T47D (cell line): Measurements from ENCODE around the gene SCN10A.

Source experiments
- DNase-seq, 2 experiments: peaks; one replicate each; pipeline versions ENCODE4 v3.0.0 to v3.0.0-alpha.2; 2011 to 2012; ENCODE audit warnings: low read depth in 1 of 2, low spot score in 1 of 2
- JUND ChIP-seq: IDR thresholded peaks from 2 replicates; pipeline ENCODE4 v1.6.1; 2012; ENCODE audit warnings: low read depth
- in situ Hi-C: cut with HindIII; loops from 2 replicates; pipeline ENCODE4 v1.10.0; 2016; ENCODE audit warnings: low sequenced_read_pairs, low pct_unique_long_range_greater_than_20kb

Gene SCN10A

DNA sequence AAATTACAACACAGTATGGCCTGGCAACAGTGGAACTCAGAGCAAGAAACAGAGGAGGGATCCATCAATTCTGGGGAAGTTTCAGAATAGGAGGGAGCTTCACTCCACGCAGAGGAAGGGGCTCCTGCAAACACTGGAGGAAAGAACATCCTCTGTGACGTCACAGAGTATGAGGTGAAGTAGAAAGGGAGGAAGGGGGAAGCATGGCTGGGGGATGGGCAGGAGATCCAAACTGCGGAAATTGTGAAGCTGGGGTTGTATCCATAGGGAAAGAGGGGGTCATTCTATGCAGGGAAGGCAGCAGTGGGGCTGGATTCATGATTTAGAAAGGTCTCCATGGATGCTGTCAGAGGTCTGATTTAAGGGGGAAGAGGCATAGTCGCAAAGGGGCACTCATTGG is 8.3 kb upstream of the SCN10A start:
- TF ChIP-seq JUND: no peak
- in situ Hi-C loops: no loop called here
- DNase-seq: no peak

DNA sequence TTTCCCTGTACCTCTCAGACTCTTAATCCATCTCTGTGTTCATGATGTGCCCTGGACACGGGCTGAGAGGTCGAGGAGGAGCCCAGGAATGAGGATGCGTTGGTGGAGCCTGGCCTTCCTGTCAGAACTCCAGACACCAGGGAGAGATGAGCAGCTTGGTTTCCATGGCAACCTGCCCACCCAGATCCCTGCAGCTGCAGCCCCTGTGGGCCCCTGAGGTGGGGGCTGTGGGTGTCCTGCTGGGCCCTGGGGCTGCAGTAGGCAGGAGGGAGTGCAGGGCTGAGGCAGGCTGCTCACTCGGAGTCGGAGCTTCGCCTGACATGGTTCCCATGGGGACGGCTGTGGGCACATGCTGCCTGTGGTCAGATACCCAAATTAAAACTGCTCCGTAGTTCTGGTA is 7.7 kb upstream of the SCN10A start:
- no peak for TF ChIP-seq JUND
- no peak for DNase-seq
- in situ Hi-C loops: no loop called here

DNA sequence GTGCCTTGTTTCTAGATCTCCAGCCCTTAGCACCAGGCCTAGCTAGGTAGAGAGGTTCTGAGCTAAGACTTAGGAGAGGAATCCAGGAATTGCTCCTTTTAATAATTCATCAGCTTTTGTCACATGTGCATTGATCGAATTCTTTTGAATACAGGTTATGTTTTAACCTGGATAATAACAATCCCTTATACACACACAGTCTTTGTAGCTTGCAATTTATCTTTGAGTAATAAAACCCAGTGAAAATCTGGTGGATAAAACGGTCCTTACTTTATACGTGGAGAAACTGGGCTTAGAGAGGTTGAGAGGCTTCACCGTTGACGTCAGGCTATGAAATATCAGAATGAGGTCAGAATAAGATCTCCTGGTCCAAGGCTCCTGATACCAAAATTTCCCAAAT is 7.2 kb upstream of the SCN10A start:
- no peak for TF ChIP-seq JUND
- no peak for DNase-seq
- in situ Hi-C loops: no loop called here

DNA sequence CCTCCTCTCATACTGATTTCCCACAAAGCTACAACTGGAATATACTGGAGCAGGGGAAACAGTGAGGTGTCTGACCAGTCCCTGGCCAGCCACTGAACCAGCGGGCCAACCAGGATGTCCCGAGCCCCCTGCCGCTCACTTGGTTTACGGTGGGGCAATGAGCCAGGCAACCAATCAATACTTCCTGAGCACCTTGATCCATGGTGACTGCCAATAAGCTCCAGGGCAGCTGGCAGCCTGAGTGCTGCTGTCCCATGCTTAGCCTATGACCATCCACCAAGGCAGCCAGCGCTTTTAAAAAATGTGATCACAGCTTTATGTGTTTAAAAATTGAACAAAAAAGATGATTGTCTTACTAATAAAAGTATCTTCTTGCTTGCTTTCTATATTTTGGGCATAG is 4.2 kb downstream of the SCN10A start:
- in situ Hi-C loops: no loop called here
- no peak for DNase-seq
- TF ChIP-seq JUND: no peak

DNA sequence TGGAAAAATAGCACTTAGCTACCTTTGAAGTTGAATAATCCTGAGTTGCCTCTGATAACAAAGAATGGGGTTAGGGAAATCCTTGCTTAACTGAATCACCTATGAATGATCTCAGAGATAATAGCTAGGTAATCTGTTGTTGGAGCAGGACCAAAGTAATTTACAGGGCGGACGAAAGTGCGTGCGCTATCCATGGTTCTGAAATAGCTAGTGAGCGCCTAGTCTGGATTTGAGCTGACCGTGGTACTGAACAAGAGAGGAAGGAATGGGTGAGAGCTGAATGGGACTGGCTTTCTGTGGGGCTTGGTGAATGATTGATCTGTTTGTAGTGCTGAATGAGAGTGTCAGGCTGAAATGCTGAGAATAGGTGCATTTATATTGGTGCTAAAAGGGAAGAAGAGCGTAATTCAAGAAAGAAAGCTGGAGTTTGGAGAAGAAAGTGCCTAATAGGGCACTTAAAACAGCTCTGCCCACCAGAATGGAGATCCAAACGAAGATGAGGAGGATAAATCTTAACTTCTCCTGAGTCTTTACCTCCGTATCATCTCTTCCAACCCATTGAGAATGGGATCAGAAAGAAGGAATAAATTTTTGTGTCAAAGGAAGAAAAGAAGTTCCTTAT is 10.1 kb downstream of the SCN10A start:
- in situ Hi-C loops: no loop called here
- no peak for TF ChIP-seq JUND
- DNase-seq: peak; percentile 68 to 90

DNA sequence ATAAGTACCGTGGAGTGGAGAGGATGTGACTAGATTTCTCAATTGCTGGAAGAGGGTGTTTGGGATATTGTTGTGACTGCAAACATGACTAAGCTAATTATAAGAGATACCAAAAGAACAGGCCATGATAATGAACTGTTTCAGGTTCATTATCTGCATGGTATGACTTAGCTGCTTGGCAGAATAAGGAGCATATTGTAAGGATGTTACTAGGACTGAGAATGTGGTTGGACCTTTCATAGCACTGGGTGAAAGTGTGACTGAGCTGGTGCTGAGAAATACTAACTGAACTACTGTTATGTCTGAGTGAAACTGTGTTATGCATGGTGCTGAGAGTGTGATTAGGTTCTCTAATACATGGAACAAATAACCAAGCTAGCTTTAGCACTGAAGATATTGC is 11.0 kb downstream of the SCN10A start:
- no peak for DNase-seq
- TF ChIP-seq JUND: no peak
- in situ Hi-C loops: no loop called here

DNA sequence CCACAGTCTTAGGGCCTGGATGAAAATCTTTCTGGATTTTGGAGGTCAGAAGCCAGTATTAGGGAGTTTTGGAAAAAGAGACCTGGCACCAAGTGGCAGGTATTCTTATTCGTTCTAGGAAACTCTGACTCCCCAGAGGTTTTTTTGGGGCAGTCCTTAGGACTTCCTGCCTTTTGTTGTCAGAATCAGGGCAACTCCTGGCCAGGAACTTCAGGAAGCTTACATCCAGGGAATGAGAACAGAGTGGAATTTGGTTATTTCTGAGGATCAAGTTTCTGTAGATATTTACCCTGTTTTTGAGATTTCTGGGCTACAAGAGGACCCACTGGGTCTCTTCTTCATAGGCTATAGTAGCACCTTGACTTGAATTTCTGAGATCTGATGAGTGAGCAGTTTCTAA is 15.5 kb downstream of the SCN10A start:
- no peak for TF ChIP-seq JUND
- DNase-seq: no peak
- in situ Hi-C loops: no loop called here

DNA sequence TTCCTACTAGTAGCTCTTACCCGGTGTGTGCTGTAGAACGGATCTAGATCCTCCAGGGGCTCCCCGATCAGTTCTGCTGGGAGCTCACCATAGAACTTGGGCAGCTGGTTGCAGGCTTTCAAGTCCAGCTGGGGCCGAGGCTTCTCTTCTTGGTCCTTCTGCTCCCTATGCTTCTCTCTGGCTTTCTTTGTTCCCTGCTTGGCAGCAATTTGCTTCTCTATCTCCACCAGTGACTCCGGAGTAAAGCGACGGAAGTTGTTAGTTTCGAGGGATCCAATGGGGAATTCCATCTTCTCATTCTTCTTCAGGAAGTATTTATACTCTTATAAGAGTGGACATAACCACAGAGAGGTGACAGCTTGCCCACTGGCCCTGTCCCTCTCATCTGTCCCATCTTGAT is 22.3 kb downstream of the SCN10A start:
- DNase-seq: no peak
- TF ChIP-seq JUND: no peak
- in situ Hi-C loops: no loop called here

DNA sequence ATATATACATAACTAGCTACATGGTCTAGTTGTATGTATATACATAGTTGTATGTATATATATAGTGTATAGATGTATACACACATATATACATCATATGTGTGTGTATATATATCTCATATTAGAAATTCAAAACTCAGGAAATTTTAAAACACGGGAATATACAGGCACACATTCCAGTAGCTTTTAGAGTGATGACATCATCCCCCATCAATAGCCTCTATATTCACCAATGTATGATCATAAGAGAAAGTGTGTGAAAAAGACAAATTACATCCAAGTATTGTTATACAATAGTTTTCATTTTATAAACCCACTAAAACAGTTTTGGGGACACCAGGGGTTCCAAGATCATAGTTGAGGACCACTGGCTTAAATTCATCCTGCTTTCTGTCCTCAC is 23.0 kb downstream of the SCN10A start:
- DNase-seq: no peak
- no peak for TF ChIP-seq JUND
- in situ Hi-C loops: no loop called here

DNA sequence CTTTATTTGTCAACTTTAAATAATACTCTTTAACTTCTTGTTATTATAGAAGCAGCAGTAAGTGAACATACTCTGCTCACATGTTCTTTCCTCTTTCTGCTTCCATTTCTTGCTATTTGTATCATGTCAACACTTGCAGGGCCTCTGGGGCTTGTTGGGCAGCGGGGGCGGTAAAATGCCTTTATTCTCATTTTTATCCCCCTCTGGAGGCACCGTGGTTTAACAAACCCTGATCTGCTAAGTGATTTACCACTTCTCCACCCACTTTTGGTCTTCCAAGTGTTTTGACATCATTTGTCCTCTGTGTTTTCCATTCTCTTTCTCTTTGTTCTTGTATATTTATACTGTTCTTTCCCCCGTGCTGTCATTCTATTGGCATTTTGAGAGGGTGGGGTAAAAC is 33.9 kb downstream of the SCN10A start:
- in situ Hi-C loops: no loop called here
- TF ChIP-seq JUND: no peak
- DNase-seq: no peak

DNA sequence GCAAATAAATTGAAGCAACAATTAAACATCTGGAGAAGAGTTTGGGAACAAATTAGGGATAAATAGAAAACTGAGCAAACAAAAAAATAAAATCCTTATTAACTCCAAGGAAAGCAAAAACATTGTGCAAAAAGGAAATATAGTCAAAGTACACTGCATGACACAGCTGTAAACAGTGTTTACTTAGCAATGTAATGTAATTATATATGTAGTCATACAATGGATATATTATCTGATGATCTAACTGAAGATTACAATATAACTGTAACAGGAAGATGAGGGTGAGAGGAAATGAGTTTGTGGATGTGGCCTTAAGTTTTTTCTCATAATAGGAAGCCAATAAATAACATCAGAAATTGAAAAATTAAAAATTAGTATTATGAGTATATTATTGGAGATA is 42.5 kb downstream of the SCN10A start:
- TF ChIP-seq JUND: no peak
- in situ Hi-C loops: no loop called here
- no peak for DNase-seq

DNA sequence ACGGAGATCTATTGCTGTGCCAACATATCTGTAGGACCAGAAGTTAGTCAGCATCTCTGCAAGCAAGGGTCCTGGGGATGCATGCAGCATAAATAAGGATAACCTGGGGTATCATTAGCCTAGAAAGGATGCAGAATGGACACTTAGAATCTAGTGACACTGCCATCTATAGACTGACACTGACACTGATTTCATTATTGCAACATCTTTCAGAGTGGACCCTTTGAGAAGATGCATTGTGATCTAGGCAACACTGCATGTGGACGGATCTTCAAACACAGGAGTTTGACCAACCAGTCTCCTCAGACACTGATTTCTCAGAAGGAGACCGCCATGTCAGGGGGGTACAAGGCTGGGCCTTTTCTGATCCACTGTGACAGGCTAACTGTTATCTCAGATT is 52.4 kb downstream of the SCN10A start:
- TF ChIP-seq JUND: no peak
- in situ Hi-C loops: no loop called here
- DNase-seq: no peak

DNA sequence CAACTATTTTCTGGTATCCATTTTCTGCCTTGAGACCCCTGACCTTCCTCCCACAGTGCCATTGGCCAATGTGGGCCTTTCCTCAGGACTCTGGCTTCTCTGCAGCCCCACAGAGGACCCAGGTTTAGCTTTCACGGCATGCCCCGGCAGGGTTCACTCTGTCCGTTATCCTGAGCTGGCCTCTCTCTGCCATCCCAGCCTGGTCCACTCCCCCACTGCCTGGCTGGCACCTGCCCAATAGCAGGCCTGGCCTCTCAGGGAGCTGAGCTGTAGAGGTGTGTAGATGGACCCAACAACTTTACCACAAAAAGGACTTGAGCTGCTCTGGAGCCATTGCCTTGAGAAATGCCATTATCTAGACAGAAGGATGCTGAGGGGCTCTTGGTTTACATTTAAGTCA is 57.5 kb downstream of the SCN10A start:
- in situ Hi-C loops: no loop called here
- TF ChIP-seq JUND: no peak

DNA sequence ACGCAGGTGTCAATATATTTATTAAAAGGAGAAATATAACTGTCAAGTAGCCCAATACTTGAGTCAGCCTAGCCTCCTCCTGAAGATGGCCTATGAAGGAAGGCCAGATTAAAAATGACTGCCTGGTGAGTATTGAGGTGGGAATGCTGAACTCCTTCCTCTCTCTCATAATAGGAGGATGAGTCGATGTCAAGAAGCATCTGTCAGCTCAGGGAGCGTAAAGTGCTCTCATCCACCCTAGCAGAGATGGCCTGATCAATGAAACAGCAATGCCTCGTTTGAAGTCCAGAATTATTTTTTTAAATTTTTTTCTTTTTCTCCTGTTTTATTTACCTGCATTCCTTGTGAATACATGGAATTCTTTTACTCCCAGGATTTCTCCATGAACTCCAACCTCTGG is 58.3 kb downstream of the SCN10A start:
- no peak for TF ChIP-seq JUND
- no peak for DNase-seq
- in situ Hi-C loops: no loop called here

More for the DNA sequence above, 57.5 kb downstream of the SCN10A start:
- DNase-seq: no peak

DNA sequence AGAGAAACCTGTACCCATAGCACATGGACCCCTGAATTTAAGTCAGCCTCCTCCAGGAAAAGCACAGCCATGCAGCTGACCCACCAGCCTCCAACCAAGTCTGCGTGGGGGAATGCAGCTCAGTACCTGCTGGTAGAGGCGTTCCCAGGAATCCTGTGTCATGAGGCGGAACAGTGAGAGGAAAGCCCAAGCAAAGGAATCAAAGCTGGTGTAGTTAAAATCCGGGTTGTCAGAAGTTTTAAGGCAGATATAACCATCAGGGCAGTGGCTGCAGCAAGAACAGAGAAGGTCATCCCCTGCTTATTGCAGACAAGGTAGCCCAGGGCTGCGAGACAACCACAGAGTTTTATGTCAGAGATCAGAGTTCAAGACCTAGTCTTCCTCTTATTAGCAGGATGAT is 59.1 kb downstream of the SCN10A start:
- TF ChIP-seq JUND: no peak
- in situ Hi-C loops: no loop called here
- DNase-seq: no peak
